ENCODE results near the gene TOX3.

The TOX3 gene

DNA sequence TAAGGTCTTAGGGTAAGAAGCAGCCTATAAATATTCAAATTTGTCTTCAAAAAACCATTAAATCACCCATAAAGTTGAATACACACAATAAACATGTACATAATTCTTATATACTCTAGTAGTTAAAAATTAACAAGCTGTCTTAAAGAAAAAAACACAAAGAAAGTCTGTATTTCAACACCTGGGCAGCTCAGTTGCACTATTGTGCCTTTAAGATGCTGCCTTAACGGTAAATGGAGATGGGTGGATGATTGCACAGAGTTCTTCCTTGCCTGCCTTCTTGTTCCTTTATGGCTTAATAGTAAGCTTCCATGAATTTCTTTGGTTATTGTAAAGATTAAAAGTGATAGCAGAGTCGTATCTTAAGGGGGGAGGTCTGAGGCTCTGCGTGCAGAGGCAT, 105.1 kb downstream of the TOX3 start:
- no peak for DNase-seq

- no peak for DNase-seq
These were observed 106.7 kb downstream of the TOX3 start for GRCh38 chr16:52440248-52440647.

DNA sequence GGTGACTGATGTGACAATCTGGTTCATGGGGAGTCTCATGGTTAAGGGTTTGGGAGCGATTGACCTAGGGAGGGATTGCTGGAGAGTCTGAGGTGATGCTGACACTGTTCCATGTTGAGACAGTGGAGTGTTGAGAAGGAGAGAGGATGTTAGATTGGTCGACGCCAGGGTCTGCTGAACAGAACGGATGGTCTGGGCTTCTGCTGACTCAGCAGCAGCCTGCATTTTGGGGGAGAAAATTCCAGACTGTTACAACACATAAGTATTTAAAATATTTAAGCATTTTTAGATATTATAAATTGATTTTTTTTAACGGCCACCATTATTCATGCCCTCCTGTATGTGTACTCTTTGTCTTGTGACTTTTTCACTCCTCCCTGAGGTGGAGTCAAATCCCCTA, 107.2 kb downstream of the TOX3 start:
- DNase-seq = no peak

- DNase-seq = no peak
These were observed 107.7 kb downstream of the TOX3 start for GRCh38 chr16:52439171-52439701.

DNA sequence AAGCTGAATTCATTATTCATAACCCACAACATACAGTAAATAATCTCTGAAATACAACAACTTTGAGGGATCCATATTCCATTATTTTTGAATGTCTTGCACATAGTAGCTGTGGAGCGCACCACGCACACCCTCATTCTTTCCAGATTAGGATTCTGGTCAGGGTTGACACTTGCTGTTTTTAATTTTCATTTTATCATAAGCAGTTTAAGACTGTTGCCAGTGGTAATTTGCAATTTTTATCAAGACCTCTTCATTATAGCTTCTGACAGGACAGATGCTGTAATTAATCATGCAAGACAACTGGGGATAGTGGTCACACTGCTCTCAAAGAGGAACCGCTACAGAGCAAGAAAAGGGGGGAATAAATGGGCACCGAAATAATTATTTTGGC, 109.7 kb downstream of the TOX3 start:
- DNase-seq = no peak

- no peak for DNase-seq
These were observed 110.3 kb downstream of the TOX3 start for GRCh38 chr16:52436339-52437276.

- DNase-seq = no peak
These were observed 112.7 kb downstream of the TOX3 start for GRCh38 chr16:52434224-52434623.

GRCh38 chr16:52433643-52434042, 113.3 kb downstream of the TOX3 start:
- no peak for DNase-seq

GRCh38 chr16:52424591-52424990, 122.4 kb downstream of the TOX3 start:
- DNase-seq = no peak

DNA sequence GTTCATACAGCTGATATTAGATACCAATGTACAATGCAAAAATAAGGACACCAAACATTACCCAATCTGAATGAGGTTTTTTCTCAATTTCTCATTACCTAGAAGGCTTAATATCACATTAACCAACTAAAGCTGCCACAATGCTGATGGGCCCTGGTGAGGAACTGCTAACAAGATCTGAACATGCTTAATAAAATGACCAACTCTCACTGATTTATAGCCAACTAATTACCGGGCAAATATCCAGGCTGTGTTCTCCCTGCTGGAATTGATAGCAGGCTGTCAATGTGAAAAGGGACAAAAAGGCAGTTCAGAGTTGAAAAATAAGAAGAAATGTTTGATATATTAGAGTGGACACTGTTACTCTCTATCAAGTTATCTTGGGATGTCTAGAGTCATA, 124.6 kb downstream of the TOX3 start:
- no peak for DNase-seq

- DNase-seq = no peak
These were observed 128.7 kb downstream of the TOX3 start for GRCh38 chr16:52418201-52418600.

- no peak for DNase-seq
These were observed 130.1 kb downstream of the TOX3 start for GRCh38 chr16:52416888-52417287.

- no peak for DNase-seq
These were observed 135.9 kb downstream of the TOX3 start for GRCh38 chr16:52411011-52411410.

- no peak for DNase-seq
These were observed 138.6 kb downstream of the TOX3 start for GRCh38 chr16:52408191-52408845.

GRCh38 chr16:52407778-52408177, 139.2 kb downstream of the TOX3 start:
- DNase-seq = no peak

GRCh38 chr16:52405441-52405840, 141.5 kb downstream of the TOX3 start:
- DNase-seq = no peak

DNA sequence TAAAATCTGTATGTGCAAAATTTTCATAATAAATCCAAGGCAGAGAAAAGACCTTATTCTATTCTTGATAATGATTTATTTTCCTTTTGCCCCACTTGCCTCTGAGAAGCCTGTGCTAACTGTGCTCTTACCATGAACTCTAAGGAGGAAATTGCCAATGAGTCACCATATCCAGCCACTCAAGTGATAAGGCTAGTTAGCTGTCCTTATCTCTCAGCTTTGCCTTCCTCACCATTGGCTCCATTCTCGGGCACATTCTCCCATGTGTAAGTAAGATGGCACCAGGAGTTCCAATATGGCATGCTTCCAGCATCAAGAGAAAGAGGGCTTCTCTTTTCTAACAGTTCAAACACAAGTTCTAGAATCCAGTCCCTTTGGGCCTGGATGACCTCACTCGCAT, 142.4 kb downstream of the TOX3 start:
- DNase-seq = no peak

- DNase-seq = no peak
These were observed 147.8 kb downstream of the TOX3 start for GRCh38 chr16:52399116-52399515.

GRCh38 chr16:52398491-52398960, 148.4 kb downstream of the TOX3 start:
- DNase-seq = no peak

DNA sequence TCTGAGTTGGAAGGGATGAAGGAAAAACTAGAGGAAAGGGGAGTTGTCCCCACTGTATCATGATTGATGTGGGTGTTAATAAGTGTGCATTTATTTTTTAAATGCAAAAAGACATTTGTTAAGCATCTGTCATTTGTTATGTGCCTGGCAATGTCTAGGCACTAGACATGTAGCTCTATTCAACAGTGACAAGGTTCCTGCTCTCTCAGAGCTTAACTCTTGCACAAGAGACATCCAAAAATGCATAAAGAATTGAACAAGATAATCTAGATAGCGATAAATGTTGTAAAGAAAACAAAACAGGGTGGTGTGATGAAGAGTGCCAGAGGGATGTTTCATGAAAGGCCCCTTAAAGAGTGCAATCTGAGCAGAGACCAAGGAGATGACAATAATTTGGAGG, 148.9 kb downstream of the TOX3 start:
- DNase-seq = no peak

- no peak for DNase-seq
These were observed 153.5 kb downstream of the TOX3 start for GRCh38 chr16:52393448-52393847.

DNA sequence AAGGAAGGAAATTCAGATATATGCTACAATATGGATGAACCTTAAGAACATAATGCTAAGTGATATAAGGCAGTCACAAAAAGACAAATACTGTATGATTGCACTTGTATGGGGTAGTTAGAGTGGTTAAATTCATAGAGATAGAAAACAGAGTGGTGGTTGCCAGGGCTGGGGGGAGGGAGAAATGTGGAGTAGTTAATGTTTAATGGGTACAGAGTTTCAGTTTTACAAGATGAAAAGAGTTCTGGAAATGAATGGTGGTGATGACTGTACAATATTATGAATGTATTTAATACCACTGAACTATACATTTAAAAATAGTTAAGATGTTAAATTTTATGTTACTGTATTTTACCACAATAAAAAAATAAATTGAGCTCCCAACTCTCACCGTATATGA, 157.9 kb downstream of the TOX3 start:
- no peak for DNase-seq

All from activated CD4-positive, alpha-beta T cell treated with anti-CD3 and anti-CD28 coated beads for 48 hours (primary cell).